NCI-H1417 (cell line): ENCODE measurements around the gene EPHA4.
A peak's percentile ranks its signal among the peaks of the same experiment; 100 is the strongest.

Source experiments
- DNase-seq, 3 experiments: peaks; one replicate each; lab custom pipeline; 2025; lab: John Stamatoyannopoulos, UW

The EPHA4 gene

GRCh38 chr2:221443645-221444044 lies 128.5 kb downstream of the EPHA4 start:
- DNase-seq = no peak

- peak in 1 of 3 experiments; percentile 53 for DNase-seq
Observed at GRCh38 chr2:221442128-221442527, 130.0 kb downstream of the EPHA4 start.

GRCh38 chr2:221439761-221440479 lies 132.2 kb downstream of the EPHA4 start:
- DNase-seq = peak in 2 of 3 experiments; percentile 11 to 46

- peak in 2 of 3 experiments; percentile 51 to 90 for DNase-seq
Observed at GRCh38 chr2:221437056-221437455, 135.0 kb downstream of the EPHA4 start.

GRCh38 chr2:221435171-221435570 lies 136.9 kb downstream of the EPHA4 start:
- no peak for DNase-seq

DNA sequence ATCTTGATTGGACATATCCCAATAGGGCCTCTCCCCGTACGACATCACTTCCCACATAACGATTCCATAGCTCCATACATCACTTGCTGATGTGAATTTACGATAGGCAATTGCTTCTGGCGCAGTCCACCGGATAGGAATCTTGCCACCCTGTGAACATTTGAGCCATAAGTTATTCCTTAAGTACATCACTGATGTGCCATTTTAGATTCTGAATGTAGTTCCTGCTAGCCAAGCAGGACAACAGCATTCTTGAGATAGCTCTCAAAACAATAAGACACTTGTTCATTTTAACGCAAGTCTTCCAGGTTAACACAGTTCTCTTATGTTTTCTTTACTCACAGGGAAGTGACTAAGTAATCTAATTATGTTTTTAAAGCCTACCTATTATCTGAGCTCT lies 138.0 kb downstream of the EPHA4 start:
- DNase-seq = no peak

- DNase-seq = peak in 2 of 3 experiments; percentile 50 to 89
Observed at GRCh38 chr2:221431477-221431876, 140.6 kb downstream of the EPHA4 start.

DNA sequence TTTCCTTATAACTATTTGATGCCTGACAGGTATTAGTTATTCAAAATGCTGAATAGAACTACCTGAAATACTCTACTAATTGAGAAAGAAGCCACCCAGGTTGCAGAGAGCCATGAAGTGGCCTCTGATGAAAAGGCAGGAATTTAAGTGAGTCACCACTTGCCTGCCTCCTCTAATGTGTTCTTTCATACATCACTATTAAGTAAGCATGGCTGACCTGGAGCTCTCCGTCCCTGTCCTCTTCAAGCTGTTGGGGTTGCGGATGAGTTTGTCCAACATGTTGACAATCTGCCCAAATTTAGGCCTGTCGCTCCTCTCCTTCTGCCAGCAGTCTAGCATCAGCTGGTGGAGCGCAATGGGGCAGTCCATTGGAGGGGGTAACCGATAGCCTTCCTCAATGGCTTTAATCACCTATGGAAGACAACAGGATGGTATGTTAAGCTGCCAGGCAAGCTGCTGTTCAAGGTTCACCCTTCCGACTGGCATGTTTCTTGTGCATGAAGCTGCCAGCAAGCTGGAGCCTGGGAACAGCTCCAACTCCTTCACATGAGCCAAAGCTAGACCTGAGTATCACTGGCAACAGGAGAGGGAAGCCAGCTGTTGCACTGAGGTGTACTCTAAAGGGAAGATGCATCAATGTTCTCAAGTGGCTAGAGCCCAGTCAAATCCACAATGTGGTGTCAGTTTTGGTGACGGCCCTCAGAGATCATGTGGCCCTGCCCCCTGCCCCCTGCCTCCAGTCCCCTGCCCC lies 142.2 kb downstream of the EPHA4 start:
- DNase-seq = no peak

GRCh38 chr2:221428896-221429295 lies 143.2 kb downstream of the EPHA4 start:
- DNase-seq = no peak

- no peak for DNase-seq
Observed at GRCh38 chr2:221426929-221427328, 145.2 kb downstream of the EPHA4 start.

- no peak for DNase-seq
Observed at GRCh38 chr2:221425891-221426290, 146.2 kb downstream of the EPHA4 start.

DNA sequence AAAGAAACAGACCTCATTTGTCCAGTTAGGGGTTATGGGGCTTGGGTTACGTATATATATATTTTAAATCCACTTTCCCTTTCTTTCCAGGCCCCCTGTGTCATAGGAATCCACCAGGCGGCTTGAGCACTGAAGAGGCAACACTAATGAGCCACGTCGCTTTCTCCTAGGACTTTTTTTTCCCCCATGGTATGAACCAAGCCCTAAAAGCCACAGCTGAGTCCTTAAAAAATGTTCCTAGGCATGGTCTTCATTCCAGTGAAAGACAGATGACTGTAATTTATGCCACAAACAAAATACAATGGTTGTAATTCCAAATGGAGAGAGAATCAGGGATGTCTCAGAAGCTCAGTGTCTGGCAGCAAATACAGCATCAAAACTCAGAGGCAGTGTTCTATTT lies 146.8 kb downstream of the EPHA4 start:
- DNase-seq = no peak

GRCh38 chr2:221423210-221423804 lies 148.8 kb downstream of the EPHA4 start:
- peak in 2 of 3 experiments; percentile 1 to 48 for DNase-seq

DNA sequence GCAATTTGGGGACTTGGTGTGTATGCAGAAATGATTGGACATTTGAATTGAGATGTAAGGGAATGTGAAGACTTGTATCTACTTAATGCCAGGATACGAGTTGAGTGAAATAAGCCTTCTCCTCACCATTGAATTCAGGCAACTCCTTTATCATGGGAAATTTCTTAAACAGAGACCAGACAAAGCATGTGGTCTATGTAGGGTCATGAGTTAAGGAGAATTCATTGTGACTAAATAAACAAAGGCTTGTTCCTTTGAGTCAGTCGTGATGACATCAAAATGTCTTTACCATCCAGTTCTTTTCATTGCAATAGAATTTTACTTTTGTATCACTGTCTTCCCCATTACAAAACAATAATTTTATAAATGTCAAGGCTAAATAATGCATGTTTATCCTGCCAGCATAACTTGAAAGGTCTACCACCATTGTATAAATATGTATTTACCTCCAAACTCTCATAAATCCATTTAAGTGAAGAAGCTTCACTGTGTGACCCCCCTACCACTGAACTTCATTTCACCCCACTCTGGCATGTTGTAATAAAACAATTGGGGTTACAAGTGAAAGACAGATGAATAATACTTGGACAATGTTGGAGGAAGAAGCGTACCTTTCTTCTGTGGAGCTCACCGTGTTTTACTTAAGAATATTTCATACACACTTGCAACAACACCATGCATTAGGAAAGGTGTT lies 149.4 kb downstream of the EPHA4 start:
- no peak for DNase-seq

DNA sequence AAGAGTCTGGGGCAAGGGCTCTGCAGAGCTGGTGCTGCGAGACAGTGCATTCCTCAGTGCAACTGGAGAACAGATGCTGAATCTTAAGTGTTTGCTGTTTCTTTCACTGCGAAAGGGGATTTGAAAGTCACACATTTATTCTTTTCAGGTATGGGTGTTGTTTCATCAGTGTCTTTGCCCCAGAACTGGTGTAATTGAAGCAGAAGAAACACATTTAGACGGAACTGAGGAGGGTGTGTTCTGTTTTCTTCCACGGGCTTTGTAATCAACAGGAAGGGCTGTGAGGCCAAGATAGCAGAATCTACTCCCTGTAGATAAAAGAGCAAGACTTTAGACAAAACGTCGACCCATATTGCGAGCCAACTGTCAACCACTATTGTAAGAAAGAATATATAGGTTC lies 151.9 kb downstream of the EPHA4 start:
- no peak for DNase-seq

DNA sequence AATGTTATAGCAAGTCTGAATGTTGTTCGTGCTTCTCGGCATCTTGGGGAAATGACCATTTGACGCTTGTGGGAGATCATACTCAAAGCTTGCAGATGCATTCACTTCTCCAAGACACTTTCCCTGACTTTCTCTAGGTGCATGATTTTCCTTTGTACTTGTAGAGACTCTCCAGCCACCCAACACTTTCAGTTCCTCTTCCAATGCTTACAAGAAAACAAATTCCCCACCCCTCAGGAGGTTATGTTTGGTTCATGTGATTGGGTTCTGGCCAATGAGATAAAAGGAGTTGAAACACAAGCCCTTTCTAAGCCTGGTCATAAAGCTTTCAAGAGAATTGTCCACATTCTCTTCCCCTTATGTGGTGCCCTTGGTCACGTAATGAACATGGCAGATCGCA lies 156.3 kb downstream of the EPHA4 start:
- no peak for DNase-seq

GRCh38 chr2:221412978-221413377 lies 159.1 kb downstream of the EPHA4 start:
- no peak for DNase-seq

GRCh38 chr2:221410487-221410886 lies 161.6 kb downstream of the EPHA4 start:
- no peak for DNase-seq

DNA sequence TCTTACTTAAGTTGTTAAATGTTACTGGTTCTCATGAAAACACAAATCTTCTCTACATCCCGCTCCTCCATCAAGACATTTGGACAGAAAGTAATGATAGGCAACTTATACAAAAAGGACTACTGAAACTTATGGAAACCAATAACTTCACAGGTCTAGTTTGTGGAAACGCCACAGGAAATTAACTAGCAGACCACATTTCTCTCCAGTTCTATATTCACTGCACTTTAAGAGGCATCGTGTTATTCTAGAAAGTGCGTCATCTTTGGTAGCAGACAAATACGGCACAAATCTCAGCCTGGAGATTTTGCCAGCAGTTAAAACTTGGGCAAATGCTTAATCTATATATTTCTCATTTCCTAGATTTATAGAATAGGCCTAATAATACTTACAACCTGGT lies 164.3 kb downstream of the EPHA4 start:
- no peak for DNase-seq

GRCh38 chr2:221405521-221405920 lies 166.6 kb downstream of the EPHA4 start:
- DNase-seq = no peak

DNA sequence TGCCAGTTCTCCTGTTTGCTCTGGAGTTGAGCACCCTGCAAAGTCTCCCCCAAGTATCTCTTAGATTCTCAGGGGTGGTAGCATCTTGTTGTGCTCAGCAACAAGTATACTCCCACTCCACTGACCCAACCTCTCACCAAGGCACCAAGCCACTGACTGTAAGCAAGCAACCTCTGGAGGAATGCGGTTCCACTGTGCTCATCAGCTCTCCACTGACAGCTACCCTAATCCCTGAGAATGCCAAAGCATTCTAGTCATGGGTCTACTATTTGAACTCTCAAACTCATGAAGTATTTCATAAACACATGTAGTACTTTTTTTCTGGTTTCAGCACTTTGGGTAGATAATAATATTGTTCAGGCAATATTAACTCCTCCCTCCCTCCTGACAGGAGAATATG lies 170.0 kb downstream of the EPHA4 start:
- no peak for DNase-seq

DNA sequence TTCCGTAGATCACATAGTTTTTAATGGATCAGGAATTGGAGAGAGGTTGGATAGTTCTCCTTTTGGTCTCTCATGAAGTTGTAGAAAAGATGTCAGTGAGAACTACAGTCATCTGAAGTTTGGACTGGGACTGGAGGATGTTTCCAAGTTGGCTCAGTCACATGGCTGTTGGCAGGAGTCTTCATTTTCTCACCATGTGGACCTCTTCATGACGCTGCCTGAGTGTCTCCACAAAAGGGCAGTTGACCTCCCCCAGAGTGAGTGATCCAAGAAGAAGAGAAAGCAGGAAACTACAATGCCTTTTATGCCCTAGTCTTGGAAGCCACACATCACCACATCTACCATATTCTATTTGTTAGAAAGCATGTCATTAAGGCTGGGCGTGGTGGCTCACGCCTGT lies 171.7 kb downstream of the EPHA4 start:
- no peak for DNase-seq
